MM.1S (cell line): Measurements from ENCODE around the gene CSTF3.

Experiments used
- DNase-seq: peaks from one replicate; pipeline ENCODE4 v3.0.0-alpha.2; 2015
- H2AFZ ChIP-seq: fragments of 300-600 bp; sonication (generic); 2 replicates; pipeline ENCODE4 v1.6.0; 2016; ENCODE audit warnings: antibody characterized with exemption, low read length
- H3F3A ChIP-seq: fragments of 300-600 bp; sonication (generic); 2 replicates; pipeline ENCODE4 v1.6.1; 2016; ENCODE audit warnings: mild to moderate bottlenecking, antibody characterized with exemption, low read length, moderate library complexity, mixed read lengths; ENCODE audit not compliant: insufficient read depth
- H3K27ac ChIP-seq: fragments of 300-600 bp; sonication (generic); 2 replicates; pipeline ENCODE4 v1.5.1; 2016; ENCODE audit warnings: mild to moderate bottlenecking, low read length
- H3K27me3 ChIP-seq: fragments of 300-600 bp; sonication (generic); replicated peaks from 2 replicates; pipeline ENCODE4 v1.6.0; 2016; ENCODE audit warnings: low read length; ENCODE audit not compliant: insufficient read depth
- H3K36me3 ChIP-seq: fragments of 300-600 bp; sonication (generic); replicated peaks from 2 replicates; pipeline ENCODE4 v1.6.1; 2016; ENCODE audit warnings: mild to moderate bottlenecking, low read length, mixed read lengths; ENCODE audit not compliant: insufficient read depth
- H3K4me1 ChIP-seq: fragments of 300-600 bp; sonication (generic); 2 replicates; pipeline ENCODE4 v1.6.1; 2016; ENCODE audit warnings: low read length, mixed read lengths
- H3K4me2 ChIP-seq: fragments of 300-600 bp; sonication (generic); 2 replicates; pipeline ENCODE4 v1.6.0; 2016; ENCODE audit warnings: low read depth, low read length
- H3K4me3 ChIP-seq: fragments of 300-600 bp; sonication (generic); 2 replicates; pipeline ENCODE4 v1.5.1; 2016; ENCODE audit warnings: low read length, mixed read lengths
- H3K79me2 ChIP-seq: fragments of 300-600 bp; sonication (generic); 2 replicates; pipeline ENCODE4 v1.6.1; 2016; ENCODE audit warnings: mixed run types, low read length, mixed read lengths
- H3K9ac ChIP-seq: fragments of 300-600 bp; sonication (generic); 2 replicates; pipeline ENCODE4 v1.6.1; 2016; ENCODE audit warnings: low read length, mixed read lengths
- H3K9me2 ChIP-seq: fragments of 300-600 bp; sonication (generic); replicated peaks from 2 replicates; pipeline ENCODE4 v1.6.1; 2016; ENCODE audit warnings: mild to moderate bottlenecking, low read length, mixed read lengths; ENCODE audit not compliant: insufficient read depth
- H3K9me3 ChIP-seq: fragments of 300-600 bp; sonication (generic); replicated peaks from 2 replicates; pipeline ENCODE4 v1.6.1; 2016; ENCODE audit warnings: mild to moderate bottlenecking, low read length, mixed read lengths; ENCODE audit not compliant: insufficient read depth
- H4K20me1 ChIP-seq: fragments of 300-600 bp; sonication (generic); 2 replicates; pipeline ENCODE4 v1.6.1; 2016; ENCODE audit warnings: mild to moderate bottlenecking, low read length, moderate library complexity, mixed read lengths; ENCODE audit not compliant: insufficient read depth
- CTCF ChIP-seq: fragments of 300-600 bp; sonication (generic); IDR thresholded peaks from 2 replicates; pipeline ENCODE4 v1.5.1; 2016; ENCODE audit warnings: antibody characterized with exemption, low read length, mixed read lengths
- EZH2 ChIP-seq: fragments of 300-600 bp; sonication (generic); optimal IDR thresholded peaks from 2 replicates; pipeline ENCODE3; 2017; ENCODE audit warnings: low read depth, mild to moderate bottlenecking, antibody characterized with exemption, low read length, mixed read lengths
- EZH2phosphoT487 ChIP-seq: fragments of 300-600 bp; sonication (generic); IDR thresholded peaks from 2 replicates; pipeline ENCODE4 v1.6.1; 2018; ENCODE audit warnings: antibody characterized with exemption, low read length

The CSTF3 gene

GRCh38 chr11:33035011-33035410 is 126.3 kb downstream of the CSTF3 start:
- peaks cover 5% of the 10 kb centered on the region for H3F3A ChIP-seq
- H2AFZ ChIP-seq: no peak overlapping the region
- H3K27ac ChIP-seq: no peak overlapping the region
- H3K9me2 ChIP-seq: no peaks in the 10 kb centered on the region
- no peak overlapping the region for H3K4me3 ChIP-seq
- H3K27me3 ChIP-seq: no peaks in the 10 kb centered on the region
- H3K9ac ChIP-seq: no peak overlapping the region
- DNase-seq: no peak
- TF ChIP-seq EZH2: no peak
- no peak for TF ChIP-seq EZH2phosphoT487
- TF ChIP-seq CTCF: no peak
- no peak overlapping the region for H3K4me2 ChIP-seq
- H4K20me1 ChIP-seq: no peaks in the 10 kb centered on the region
- no peaks in the 10 kb centered on the region for H3K9me3 ChIP-seq
- H3K36me3 ChIP-seq: no peaks in the 10 kb centered on the region
- H3K4me1 ChIP-seq: no peaks in the 10 kb centered on the region
- no peaks in the 10 kb centered on the region for H3K79me2 ChIP-seq
